A549 (cell line): ENCODE measurements around the gene RNU2-1.
A peak's percentile ranks its signal among the peaks of the same experiment; 100 is the strongest.

ENCODE experiments used
- CTCF ChIP-seq: fragments of >200 bp; sonication (Bioruptor Twin); formaldehyde crosslinking; IDR thresholded peaks from 3 replicates; pipeline ENCODE4 v1.5.1; 2016
- EP300 ChIP-seq, 2 experiments: fragments of >200 bp; sonication (Bioruptor Twin); formaldehyde crosslinking; IDR thresholded peaks; 2 replicates in 1 of 2; 3 replicates in 1 of 2; pipeline ENCODE4 v1.6.1; 2016 to 2017
- ESRRA ChIP-seq: fragments of 150-350 bp; IDR thresholded peaks from 2 replicates; pipeline ENCODE4 v1.6.1; 2014; ENCODE audit warnings: mild to moderate bottlenecking, low read length, borderline replicate concordance
- HEYL ChIP-seq: fragments of 250-450 bp; sonication (Bioruptor Pico); IDR thresholded peaks from 2 replicates; pipeline ENCODE4 v1.8.0; 2021; ENCODE audit warnings: mild to moderate bottlenecking, moderate library complexity
- HMGXB4 ChIP-seq: fragments of 250-450 bp; sonication (Bioruptor Pico); IDR thresholded peaks from 2 replicates; pipeline ENCODE4 v1.5.0; 2021; ENCODE audit warnings: mild to moderate bottlenecking, moderate library complexity, borderline replicate concordance
- JUN ChIP-seq, 2 experiments: fragments of >200 bp; sonication (Bioruptor Twin); formaldehyde crosslinking; IDR thresholded peaks; 2 replicates in 1 of 2; 3 replicates in 1 of 2; pipeline ENCODE4 v1.6.1; 2016 to 2017
- JUNB ChIP-seq: fragments of >200 bp; sonication (Bioruptor Twin); formaldehyde crosslinking; IDR thresholded peaks from 2 replicates; pipeline ENCODE4 v1.6.1; 2016
- KDM1A ChIP-seq: fragments of 200-600 bp; sonication (generic); IDR thresholded peaks from 2 replicates; pipeline ENCODE4 v1.6.1; 2016; ENCODE audit warnings: low read depth, mild to moderate bottlenecking
- NFE2L2 ChIP-seq: fragments of 150-350 bp; conservative IDR thresholded peaks from 2 replicates; pipeline ENCODE4 v1.6.1; 2014; ENCODE audit warnings: low read length
- NPAS2 ChIP-seq: fragments of 250-450 bp; sonication (Bioruptor Pico); IDR thresholded peaks from 2 replicates; pipeline ENCODE4 v1.8.0; 2022; ENCODE audit warnings: mild to moderate bottlenecking, moderate library complexity, borderline replicate concordance
- PHF8 ChIP-seq: fragments of 200-600 bp; sonication (generic); IDR thresholded peaks from 2 replicates; pipeline ENCODE4 v1.6.1; 2016; ENCODE audit warnings: low read depth, mild to moderate bottlenecking, antibody characterized with exemption, moderate library complexity, borderline replicate concordance
- POLR2A ChIP-seq: IDR thresholded peaks from 2 replicates; pipeline ENCODE4 v1.6.1; 2012; ENCODE audit warnings: mild to moderate bottlenecking, low read length
- REST ChIP-seq: fragments of 200-600 bp; sonication (generic); IDR thresholded peaks from 2 replicates; pipeline ENCODE4 v1.6.1; 2016; ENCODE audit warnings: antibody characterized with exemption, mild to moderate bottlenecking, moderate library complexity
- SMC3 ChIP-seq: fragments of >200 bp; sonication (Bioruptor Twin); formaldehyde crosslinking; IDR thresholded peaks from 3 replicates; pipeline ENCODE4 v1.6.1; 2018; ENCODE audit warnings: inconsistent platforms

GRCh38 chr17:43211480-43212402 lies 22.0 kb downstream of the RNU2-1 start, which contains the start of gene TMEM106A:
- TF ChIP-seq CTCF (no peak), KDM1A (no peak), REST (no peak), POLR2A (peak; percentile 47), HEYL (CRISPR knock-in tag) (no peak), ESRRA (no peak), JUN (IDR thresholded peaks at IDR 0.05) (peak in 1 of 2 experiments; percentile 77; a peak in 3 of 5 replicates), NPAS2 (no peak), PHF8 (peak; percentile 45; the same call in 1 of the 2 replicates), HMGXB4 (CRISPR knock-in tag) (no peak), JUNB (no peak), NFE2L2 (no peak), EP300 (IDR thresholded peaks at IDR 0.05) (no peak), SMC3 (no peak)
